GM18505 (cell line): ENCODE results near the gene METAP1D.

Source experiments
- ATAC-seq: cut with Tn5 transposase; IDR thresholded peaks from one replicate; pipeline ENCODE4 v1.9.1; 2021; ENCODE audit not compliant: unreplicated experiment
- POLR2A ChIP-seq: IDR thresholded peaks from 4 replicates; pipeline ENCODE4 v1.6.1; 2011; ENCODE audit warnings: borderline replicate concordance; ENCODE audit not compliant: insufficient read depth, insufficient read length; ENCODE audit errors: extremely low read depth

The METAP1D gene

GRCh38 chr2:171999604-172000469, at the start of gene METAP1D:
METAP1D (plus strand) TSS chr2:171999953; CDS start chr2:171999970, 17 bp downstream.
- ATAC-seq, result peak; percentile 96

GRCh38 chr2:171952276-171952675, 47.5 kb upstream of the METAP1D start:
- ATAC-seq, result no peak

More at GRCh38 chr2:171999604-172000469, at the start of gene METAP1D:
- TF ChIP-seq POLR2A, result peak; percentile 94

GRCh38 chr2:171952748-171953147, 47.0 kb upstream of the METAP1D start:
- no peak for ATAC-seq
- TF ChIP-seq POLR2A, result no peak

More at GRCh38 chr2:171952276-171952675, 47.5 kb upstream of the METAP1D start:
- no peak for TF ChIP-seq POLR2A

- TF ChIP-seq POLR2A, result no peak
- no peak for ATAC-seq
Measured at GRCh38 chr2:171956135-171956825, 43.5 kb upstream of the METAP1D start.

- ATAC-seq, result no peak
- no peak for TF ChIP-seq POLR2A
Measured at GRCh38 chr2:171957061-171957460, 42.7 kb upstream of the METAP1D start.

GRCh38 chr2:171958475-171958874, 41.3 kb upstream of the METAP1D start:
- no peak for ATAC-seq

GRCh38 chr2:171959998-171960397, 39.8 kb upstream of the METAP1D start:
- TF ChIP-seq POLR2A, result no peak
- no peak for ATAC-seq

More at GRCh38 chr2:171958475-171958874, 41.3 kb upstream of the METAP1D start:
- TF ChIP-seq POLR2A, result no peak

GRCh38 chr2:171960570-171960969, 39.2 kb upstream of the METAP1D start:
- ATAC-seq, result no peak
- TF ChIP-seq POLR2A, result no peak

GRCh38 chr2:171963198-171963597, 36.6 kb upstream of the METAP1D start:
- TF ChIP-seq POLR2A, result no peak

GRCh38 chr2:171964308-171964707, 35.4 kb upstream of the METAP1D start:
- no peak for TF ChIP-seq POLR2A
- ATAC-seq, result no peak

More at GRCh38 chr2:171963198-171963597, 36.6 kb upstream of the METAP1D start:
- no peak for ATAC-seq

GRCh38 chr2:171965238-171965637, 34.5 kb upstream of the METAP1D start:
- ATAC-seq, result no peak
- no peak for TF ChIP-seq POLR2A

GRCh38 chr2:171965661-171966060, 34.1 kb upstream of the METAP1D start:
- no peak for ATAC-seq
- TF ChIP-seq POLR2A, result no peak

GRCh38 chr2:171966235-171966634, 33.5 kb upstream of the METAP1D start:
- no peak for ATAC-seq
- TF ChIP-seq POLR2A, result no peak
